T-helper 2 cell treated with Interferon-gamma antibody and Interleukin-4, amounts not matched to agents 5 μg/mL and 100 μg/mL, for 36 hours (primary cell): ENCODE measurements around the gene TNFAIP1.
A peak's percentile ranks its signal among the peaks of the same experiment; 100 is the strongest.

Source experiments
- DNase-seq: peaks from one replicate; pipeline ENCODE4 v3.0.0; 2021; ENCODE audit warnings: low spot score
- H3K27ac Mint-ChIP-seq: one replicate; pipeline ENCODE4 v1.8.0; 2021; ENCODE audit warnings: mild to moderate bottlenecking, mixed read lengths
- H3K27me3 Mint-ChIP-seq: one replicate; pipeline ENCODE4 v1.8.0; 2021; ENCODE audit warnings: low read depth, mixed read lengths
- H3K36me3 Mint-ChIP-seq: one replicate; pipeline ENCODE4 v1.8.0; 2021; ENCODE audit warnings: low read depth, mixed read lengths
- H3K4me1 Mint-ChIP-seq: one replicate; pipeline ENCODE4 v1.8.0; 2021; ENCODE audit warnings: low read depth, mixed read lengths
- H3K4me3 Mint-ChIP-seq: one replicate; pipeline ENCODE4 v1.8.0; 2022; ENCODE audit warnings: mild to moderate bottlenecking, moderate library complexity, mixed read lengths
- H3K9me3 Mint-ChIP-seq: one replicate; pipeline ENCODE4 v1.8.0; 2021; ENCODE audit warnings: mixed read lengths

TNFAIP1 gene

DNA sequence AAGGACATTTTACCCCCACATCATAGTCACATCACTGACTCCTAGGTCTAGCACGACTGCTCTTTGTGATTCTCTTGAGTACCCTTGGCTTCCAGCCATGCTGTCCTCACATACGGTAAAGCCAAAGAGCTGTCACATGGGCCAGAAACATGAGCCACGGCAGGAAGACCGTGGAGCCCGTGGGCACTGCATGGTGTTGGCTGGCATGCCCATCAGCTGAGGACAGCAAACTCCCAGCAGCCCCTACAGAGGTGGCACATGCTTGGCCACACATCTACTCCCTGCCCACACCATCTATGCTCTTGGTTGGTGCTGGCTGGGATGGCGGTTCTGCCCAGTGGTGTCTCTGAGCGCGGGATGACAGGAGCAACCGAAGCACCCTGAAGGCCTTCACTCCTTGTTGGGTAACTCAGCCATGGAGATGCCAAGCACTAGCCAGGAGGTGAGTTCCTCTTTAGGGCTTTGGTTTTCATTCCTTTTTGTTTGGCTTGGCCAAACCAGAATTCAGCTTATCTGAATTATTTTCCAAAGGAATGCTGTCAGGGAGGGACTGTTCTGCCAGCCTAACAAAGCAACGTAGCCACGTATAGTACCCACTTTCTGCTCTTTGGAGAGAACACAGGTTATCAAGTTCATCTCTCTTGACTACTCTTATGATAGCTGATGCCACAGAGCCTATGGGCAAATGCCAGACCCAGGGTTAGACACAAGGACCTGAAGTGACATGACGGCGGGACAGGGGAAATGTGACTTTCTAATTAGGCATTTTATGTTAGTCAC is 10.0 kb downstream of the TNFAIP1 start:
- peaks cover 50% of the 10 kb centered on the region for H3K36me3 Mint-ChIP-seq
- H3K27ac Mint-ChIP-seq: no peak overlapping the region
- no peaks in the 10 kb centered on the region for H3K9me3 Mint-ChIP-seq
- no peak for DNase-seq
- H3K4me3 Mint-ChIP-seq: no peak overlapping the region
- H3K27me3 Mint-ChIP-seq: no peaks in the 10 kb centered on the region
- no peaks in the 10 kb centered on the region for H3K4me1 Mint-ChIP-seq

DNA sequence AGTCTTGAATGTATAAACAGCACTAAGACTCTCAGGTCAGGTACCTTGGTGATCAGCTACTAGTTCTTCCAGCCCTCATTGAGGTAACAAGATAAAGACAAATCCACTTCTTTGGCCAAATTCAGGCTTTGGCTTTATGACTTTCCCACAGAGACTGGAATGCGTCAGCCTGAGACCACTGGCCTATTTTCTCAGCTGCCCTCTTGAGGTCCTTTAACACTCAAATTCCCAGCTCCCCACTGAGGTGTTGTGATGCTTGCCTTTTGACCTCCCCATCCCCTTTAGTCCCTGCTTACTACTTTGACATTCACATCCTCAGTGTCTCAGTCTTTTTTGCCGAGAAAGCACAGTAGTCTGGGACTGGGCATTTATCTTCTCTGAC is 10.6 kb downstream of the TNFAIP1 start:
- no peak overlapping the region for H3K4me3 Mint-ChIP-seq
- no peaks in the 10 kb centered on the region for H3K27me3 Mint-ChIP-seq
- no peaks in the 10 kb centered on the region for H3K4me1 Mint-ChIP-seq
- H3K36me3 Mint-ChIP-seq: peaks cover 54% of the 10 kb centered on the region
- no peaks in the 10 kb centered on the region for H3K9me3 Mint-ChIP-seq
- no peak for DNase-seq
- H3K27ac Mint-ChIP-seq: no peak overlapping the region

DNA sequence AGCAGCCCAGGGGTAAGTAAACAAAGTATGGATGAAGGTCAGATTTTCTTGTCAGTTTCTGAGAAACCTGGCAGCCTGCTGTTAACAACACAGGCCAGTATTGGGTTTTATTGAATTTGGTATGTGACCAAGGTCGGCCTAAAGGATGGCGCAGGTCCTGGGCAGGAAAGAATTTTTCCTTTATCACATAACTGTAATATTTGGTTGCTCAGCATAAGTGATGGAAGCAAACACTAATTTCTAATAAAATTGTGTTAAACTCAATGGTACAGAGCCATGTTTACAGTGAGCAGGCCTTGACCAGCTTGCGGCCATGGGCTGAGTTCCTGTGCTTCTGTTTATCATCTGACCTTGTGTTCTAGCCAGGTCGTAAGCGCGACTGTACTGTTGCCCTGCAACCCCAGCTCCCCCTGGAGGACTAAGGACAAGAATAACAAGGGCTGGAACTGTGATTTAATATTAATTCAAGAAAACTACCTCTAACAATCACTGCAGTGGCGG is 11.2 kb downstream of the TNFAIP1 start:
- Mint-ChIP-seq H3K4me1 (no peaks in the 10 kb centered on the region), H3K4me3 (no peak overlapping the region), H3K36me3 (peaks cover 51% of the 10 kb centered on the region), H3K27ac (no peak overlapping the region), H3K9me3 (no peaks in the 10 kb centered on the region), H3K27me3 (no peaks in the 10 kb centered on the region)
- DNase-seq: no peak

DNA sequence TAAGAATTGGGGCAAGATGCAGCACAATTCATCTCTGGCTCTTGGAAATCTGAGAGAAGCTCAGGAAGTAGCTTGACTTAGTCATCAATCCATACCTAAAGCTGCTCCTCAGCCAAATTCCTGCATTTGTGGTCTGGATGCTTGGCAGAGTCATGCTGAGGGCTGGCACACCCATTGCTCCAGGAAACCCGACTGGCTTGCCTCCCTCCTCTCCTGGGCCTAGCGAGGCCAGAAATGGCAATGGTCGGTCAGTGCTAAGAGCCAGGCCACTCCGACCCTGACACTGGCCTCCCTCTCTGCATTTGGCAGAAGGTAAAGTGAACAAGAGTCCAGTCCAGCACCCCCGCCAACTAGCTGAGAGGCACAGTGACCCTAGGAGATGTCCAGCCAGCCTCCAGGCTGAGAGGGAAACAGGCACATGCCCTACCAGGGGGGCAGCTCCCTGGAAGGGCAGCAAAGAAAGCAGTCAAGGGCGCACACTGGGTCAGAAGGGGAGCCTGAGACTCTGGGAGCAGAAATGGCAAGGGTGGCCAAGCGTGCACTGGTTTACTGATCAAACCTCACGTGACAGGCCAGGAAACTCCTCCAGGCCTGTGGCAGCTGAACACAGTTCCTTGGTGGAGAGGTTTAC is 11.8 kb downstream of the TNFAIP1 start:
- H3K27me3 Mint-ChIP-seq: no peaks in the 10 kb centered on the region
- H3K4me3 Mint-ChIP-seq: no peak overlapping the region
- H3K4me1 Mint-ChIP-seq: no peaks in the 10 kb centered on the region
- H3K36me3 Mint-ChIP-seq: peaks cover 50% of the 10 kb centered on the region
- H3K9me3 Mint-ChIP-seq: no peaks in the 10 kb centered on the region
- no peak overlapping the region for H3K27ac Mint-ChIP-seq
- no peak for DNase-seq

DNA sequence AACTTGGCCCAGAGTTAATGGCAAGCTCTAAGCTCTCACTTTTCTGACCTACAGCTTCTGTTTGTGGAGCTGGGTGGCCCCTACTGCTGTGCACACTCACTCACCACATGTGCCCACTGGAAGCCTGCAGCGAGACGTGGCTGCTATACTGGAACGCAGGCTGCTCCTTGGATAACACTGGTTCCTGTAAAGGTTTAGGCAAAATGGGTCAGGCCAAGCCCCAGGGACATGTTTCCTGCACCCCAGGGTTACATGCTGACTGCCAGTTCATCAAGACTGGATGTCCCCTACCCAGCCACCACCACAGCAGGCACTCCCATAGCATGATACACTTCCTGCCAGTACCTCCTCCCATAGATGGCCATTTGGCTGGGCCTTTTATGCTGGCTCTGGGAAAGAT is 13.4 kb downstream of the TNFAIP1 start:
- no peaks in the 10 kb centered on the region for H3K9me3 Mint-ChIP-seq
- H3K27ac Mint-ChIP-seq: no peak overlapping the region
- H3K27me3 Mint-ChIP-seq: no peaks in the 10 kb centered on the region
- H3K4me1 Mint-ChIP-seq: no peaks in the 10 kb centered on the region
- no peak overlapping the region for H3K4me3 Mint-ChIP-seq
- DNase-seq: no peak
- peaks cover 56% of the 10 kb centered on the region for H3K36me3 Mint-ChIP-seq

DNA sequence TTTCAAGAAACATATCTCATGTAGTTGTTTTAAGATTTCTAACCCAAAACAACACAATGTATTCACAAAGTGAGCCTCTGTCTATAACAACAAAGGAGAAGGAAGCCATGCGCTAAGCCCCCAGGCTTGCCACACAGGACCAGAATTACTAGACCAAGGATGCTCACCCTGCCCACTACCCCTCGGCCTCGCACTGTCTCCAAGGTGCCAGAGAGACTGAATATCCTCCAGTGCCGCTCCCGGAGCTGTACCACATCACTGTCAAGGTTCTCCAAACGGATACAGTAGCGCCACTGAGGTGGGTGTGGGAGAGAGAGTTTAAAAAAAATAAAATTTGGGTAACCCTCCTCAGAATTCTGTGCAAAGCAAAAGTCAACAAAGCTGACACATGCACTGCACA is 14.7 kb downstream of the TNFAIP1 start:
- Mint-ChIP-seq H3K9me3 (no peaks in the 10 kb centered on the region), H3K4me3 (no peak overlapping the region), H3K27me3 (no peaks in the 10 kb centered on the region), H3K4me1 (peaks cover 4% of the 10 kb centered on the region), H3K27ac (no peak overlapping the region), H3K36me3 (peaks cover 60% of the 10 kb centered on the region)
- no peak for DNase-seq

DNA sequence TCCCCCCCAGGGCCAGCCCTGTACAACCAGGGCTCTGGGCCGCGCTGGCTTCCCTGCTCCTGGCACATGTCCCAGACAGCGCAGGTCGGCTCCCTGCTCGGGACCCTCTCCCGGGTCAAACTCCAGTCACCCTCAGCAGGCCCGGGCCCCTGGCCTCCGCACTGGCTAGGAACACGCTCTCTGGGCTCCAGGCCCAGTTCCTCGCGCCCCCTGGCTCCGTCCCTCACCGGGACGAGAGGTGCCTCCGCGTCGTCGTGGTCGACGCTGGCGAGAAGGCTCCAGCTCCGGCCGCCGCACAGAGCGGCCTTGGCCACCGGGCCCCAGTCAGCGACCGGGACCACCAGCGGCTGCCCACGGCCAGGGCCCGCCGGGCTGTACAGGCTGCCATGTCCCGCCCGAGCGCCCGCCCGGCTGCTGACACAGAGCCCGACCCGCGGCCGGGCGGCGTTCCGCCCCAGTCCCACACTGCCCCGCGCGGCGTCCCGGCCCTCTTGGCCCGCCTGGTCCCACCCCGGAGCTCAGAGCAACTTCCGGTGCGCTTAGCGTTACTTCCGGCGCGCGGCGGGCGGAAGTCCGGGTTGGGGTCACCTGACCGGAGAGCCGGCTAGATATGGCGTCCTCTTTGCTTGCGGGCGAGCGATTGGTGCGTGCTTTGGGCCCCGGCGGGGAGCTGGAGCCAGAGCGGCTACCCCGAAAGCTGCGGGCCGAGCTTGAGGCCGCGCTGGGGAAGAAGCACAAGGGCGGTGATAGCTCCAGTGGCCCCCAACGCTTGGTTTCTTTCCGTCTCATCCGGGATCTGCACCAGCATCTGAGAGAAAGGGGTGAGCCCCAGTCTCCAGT is 21.7 kb downstream of the TNFAIP1 start, which contains the start of gene POLDIP2:
Gene POLDIP2, minus strand, starts transcription at position 467 of the 840 bp plus-strand sequence. Its CDS starts 79 bp downstream, at position 388.
- Mint-ChIP-seq H3K27me3 (no peaks in the 10 kb centered on the region), H3K4me1 (peaks cover 29% of the 10 kb centered on the region), H3K9me3 (no peaks in the 10 kb centered on the region), H3K36me3 (peaks cover 51% of the 10 kb centered on the region), H3K4me3 (peak within 1 kb of the TSS; percentile 91), H3K27ac (peak within 1 kb of the TSS; percentile 92)
- DNase-seq: peak; percentile 97

DNA sequence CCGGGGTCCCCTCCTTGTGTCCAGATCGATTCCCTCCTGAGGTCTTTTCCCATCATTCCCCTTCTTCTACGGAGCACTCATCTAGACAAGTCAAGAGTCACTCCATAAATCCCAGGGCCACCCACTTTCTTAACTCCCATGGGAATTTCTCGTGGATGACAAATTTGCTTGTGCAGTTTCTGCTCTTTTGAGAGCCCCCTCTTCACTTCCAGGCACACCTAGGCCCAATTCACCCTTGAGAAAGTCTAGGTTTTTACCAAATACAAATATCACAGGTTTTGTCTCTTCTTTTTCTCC is 22.3 kb downstream of the TNFAIP1 start:
- Mint-ChIP-seq H3K27ac (peak overlapping the region; percentile 92), H3K27me3 (no peaks in the 10 kb centered on the region), H3K4me3 (peak overlapping the region; percentile 91), H3K9me3 (no peaks in the 10 kb centered on the region), H3K36me3 (peaks cover 50% of the 10 kb centered on the region), H3K4me1 (peaks cover 29% of the 10 kb centered on the region)
- DNase-seq: no peak

DNA sequence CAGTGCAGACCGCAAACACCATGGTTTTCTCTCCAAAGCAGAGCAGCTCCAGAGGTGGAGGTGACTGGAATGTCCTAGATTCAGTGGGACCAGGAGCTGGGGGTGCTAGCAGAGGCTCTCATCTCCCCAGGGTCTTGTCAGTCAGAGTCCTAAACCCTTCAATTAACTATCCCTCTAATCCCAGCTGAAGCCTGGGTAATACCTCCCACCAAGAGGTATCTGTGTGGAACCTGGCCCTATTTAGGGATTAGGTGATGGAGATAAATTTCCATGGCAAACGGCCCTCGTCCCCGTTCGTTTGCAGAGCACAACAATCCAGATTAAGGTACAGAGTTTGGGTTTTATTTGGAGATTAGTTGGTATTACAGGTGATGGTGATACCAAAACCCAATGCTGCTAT is 27.6 kb downstream of the TNFAIP1 start:
- no peaks in the 10 kb centered on the region for H3K9me3 Mint-ChIP-seq
- no peak for DNase-seq
- no peak overlapping the region for H3K4me3 Mint-ChIP-seq
- no peaks in the 10 kb centered on the region for H3K27me3 Mint-ChIP-seq
- no peak overlapping the region for H3K27ac Mint-ChIP-seq
- peaks cover 23% of the 10 kb centered on the region for H3K36me3 Mint-ChIP-seq
- peaks cover 6% of the 10 kb centered on the region for H3K4me1 Mint-ChIP-seq

DNA sequence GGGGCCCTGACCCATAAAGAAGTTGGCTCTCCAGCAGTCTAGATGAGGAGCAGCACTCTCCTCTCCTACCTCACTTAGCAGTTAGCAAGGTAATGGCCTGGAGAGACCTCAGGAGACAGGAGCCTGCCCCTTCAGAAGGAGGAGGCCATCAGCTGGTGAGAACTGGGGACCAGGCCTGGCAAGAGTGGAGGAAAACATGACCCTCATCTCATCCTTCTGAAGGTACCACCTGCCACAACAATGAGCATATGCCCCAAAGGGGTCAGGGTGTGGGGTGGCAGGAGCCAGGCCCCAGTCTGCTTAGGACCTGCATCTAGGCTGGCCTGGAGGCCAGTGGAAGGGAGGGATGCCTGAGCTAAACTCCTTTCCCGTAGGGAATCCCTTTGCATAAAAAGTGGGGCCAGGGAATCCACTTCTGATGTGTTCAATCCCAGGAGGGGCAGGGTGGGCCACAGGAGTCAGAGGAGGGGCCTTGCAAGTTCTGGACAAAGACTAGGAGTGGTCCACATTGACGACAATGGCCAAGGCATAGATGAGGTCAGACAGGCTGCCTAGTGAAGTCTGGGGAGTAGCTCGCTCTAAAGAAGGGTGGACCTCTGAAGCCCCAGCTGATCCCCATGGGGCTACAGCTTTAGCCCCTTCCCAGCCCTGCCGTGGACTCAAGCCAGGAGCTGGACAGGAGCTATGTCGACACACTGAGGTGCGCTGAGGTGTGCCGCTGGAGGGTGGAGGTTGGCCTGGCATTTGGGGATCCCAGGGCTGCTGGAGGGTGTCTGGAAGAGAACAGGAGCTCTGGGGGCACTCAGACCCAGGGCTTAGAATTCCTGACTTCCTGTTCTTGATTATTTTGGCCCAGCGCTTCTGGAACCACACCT is 28.5 kb downstream of the TNFAIP1 start:
- H3K27ac Mint-ChIP-seq: no peak overlapping the region
- no peak overlapping the region for H3K4me3 Mint-ChIP-seq
- peaks cover 21% of the 10 kb centered on the region for H3K36me3 Mint-ChIP-seq

DNA sequence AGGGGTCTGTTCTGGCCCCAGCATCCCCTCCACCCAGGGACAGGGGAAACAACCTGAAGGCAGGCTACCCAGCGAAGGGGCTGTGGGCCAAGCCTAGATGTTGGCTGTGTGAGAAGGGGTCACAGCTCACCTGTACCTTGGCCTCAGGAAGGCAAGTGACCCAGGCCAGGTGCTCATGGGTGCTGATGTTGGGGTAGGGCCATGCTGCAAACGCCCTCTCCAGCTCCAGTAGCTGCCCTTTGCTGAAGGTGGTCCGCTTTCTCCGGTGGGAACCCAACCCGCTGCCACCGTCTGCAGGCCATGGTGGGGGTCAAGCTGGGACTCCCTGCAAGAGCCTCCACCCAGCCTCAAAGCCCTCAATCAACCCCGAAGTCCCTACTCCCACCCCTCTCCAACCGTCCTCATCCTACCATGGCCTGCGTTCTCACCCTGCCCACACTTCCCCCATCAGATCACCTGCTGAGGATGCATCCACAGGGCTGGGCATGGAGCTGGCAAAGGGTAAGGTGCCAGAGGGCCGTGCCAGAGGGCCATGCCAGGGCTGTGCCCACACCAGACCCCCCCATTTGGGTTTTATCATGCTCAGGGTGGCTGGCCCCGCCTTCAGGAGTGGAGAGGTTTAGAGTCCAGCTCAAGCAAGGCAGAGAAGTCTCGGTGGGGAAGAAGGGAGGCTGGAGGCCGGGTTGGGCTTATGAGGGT is 29.3 kb downstream of the TNFAIP1 start, which contains the start of gene SEBOX:
Gene SEBOX, minus strand, starts transcription at position 535 of the 699 bp plus-strand sequence. Its CDS starts 48 bp downstream, at position 487.
- Mint-ChIP-seq H3K9me3 (no peaks in the 10 kb centered on the region), H3K36me3 (peaks cover 16% of the 10 kb centered on the region), H3K27me3 (no peaks in the 10 kb centered on the region), H3K4me3 (no peak within 1 kb of the TSS), H3K4me1 (peaks cover 2% of the 10 kb centered on the region), H3K27ac (no peak within 1 kb of the TSS)
- DNase-seq: no peak

More for the DNA sequence above, 28.5 kb downstream of the TNFAIP1 start:
- H3K9me3 Mint-ChIP-seq: no peaks in the 10 kb centered on the region
- H3K4me1 Mint-ChIP-seq: peaks cover 2% of the 10 kb centered on the region
- no peak for DNase-seq
- H3K27me3 Mint-ChIP-seq: no peaks in the 10 kb centered on the region

DNA sequence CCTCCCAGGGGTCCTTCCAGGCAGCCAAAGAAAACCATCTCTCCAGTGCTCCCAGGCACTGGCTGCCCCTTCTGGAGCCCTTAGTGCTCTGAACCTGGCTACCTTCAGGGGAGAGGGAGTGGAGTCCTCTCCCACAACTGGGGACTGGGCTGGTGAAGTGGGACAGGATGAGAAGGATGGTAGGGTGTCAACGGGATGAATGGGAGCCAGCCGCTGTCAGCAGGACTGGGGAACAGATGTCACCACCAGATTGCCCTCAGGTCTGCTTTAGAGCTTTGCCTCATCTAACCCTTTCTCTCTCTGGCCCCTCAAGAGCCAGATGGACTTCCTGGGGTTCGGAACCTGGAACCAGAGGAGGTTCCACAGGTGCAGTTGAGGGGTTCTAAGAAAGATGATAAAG is 29.9 kb downstream of the TNFAIP1 start:
- Mint-ChIP-seq H3K4me3 (no peak overlapping the region), H3K27ac (no peak overlapping the region), H3K27me3 (no peaks in the 10 kb centered on the region), H3K4me1 (peaks cover 2% of the 10 kb centered on the region), H3K36me3 (peaks cover 13% of the 10 kb centered on the region), H3K9me3 (no peaks in the 10 kb centered on the region)
- no peak for DNase-seq

DNA sequence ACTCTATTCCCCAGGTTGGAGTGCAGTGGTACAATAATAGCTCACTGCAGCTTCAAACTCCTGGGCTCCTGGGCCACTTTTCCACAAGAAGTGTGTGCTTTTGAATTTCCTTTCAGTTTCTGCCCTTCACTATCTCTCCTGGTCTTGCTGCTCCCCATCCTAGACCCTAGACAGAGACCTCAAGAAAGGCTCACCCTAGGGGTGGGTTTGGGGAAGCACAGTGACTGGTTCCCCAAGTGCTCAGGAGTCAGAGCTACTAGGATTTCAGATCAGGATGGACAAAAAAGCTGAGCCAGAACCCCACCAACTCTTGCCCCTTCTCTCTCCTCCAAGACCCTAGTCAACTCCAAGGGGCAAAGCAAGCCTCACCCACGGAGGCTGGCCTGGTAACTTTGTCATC is 31.0 kb downstream of the TNFAIP1 start:
- H3K4me3 Mint-ChIP-seq: no peak overlapping the region
- DNase-seq: no peak
- no peaks in the 10 kb centered on the region for H3K27me3 Mint-ChIP-seq
- H3K9me3 Mint-ChIP-seq: no peaks in the 10 kb centered on the region
- H3K4me1 Mint-ChIP-seq: peaks cover 3% of the 10 kb centered on the region
- peaks cover 3% of the 10 kb centered on the region for H3K36me3 Mint-ChIP-seq
- H3K27ac Mint-ChIP-seq: no peak overlapping the region
